IMR-90 (cell line): ENCODE measurements around the gene PRR18. TPM values are rescaled to one million over a fixed set of nuclear protein-coding genes. Genes with fewer than 3 reads are reported as not detected.

Source experiments
- ATAC-seq: fragments of 200-7000 bp; cut with Tn5 transposase; 2 replicates; pipeline ENCODE4 v1.9.1; 2020; ENCODE audit warnings: low read depth, mild to moderate bottlenecking, moderate library complexity
- BruUV-seq: library from RNA; stranded (reverse); fragments of 400-500 nt; replicated peaks from 2 replicates; lab custom pipeline; 2021; lab: Mats Ljungman, UMichigan
- CTCF ChIA-PET: fragments of 300-600 bp; formaldehyde crosslinking; extraction: SDS; loops from one replicate; lab custom pipeline; 2021; ENCODE audit warnings: antibody characterized with exemption; lab: Yijun Ruan, JAX
- POLR2A ChIA-PET: fragments of 300-600 bp; sonication (Branson Sonifier 250); formaldehyde crosslinking; loops from one replicate; lab custom pipeline; 2022; ENCODE audit warnings: antibody characterized with exemption; ENCODE audit not compliant: unreplicated experiment; lab: Charles Lee
- DNase-seq: peaks from one replicate; pipeline ENCODE4 v3.0.0; 2013
- H2AFZ ChIP-seq: replicated peaks from 2 replicates; pipeline ENCODE3; 2013; ENCODE audit warnings: low read length, mild to moderate bottlenecking; ENCODE audit not compliant: poor library complexity
- H2AK5ac ChIP-seq: 2 replicates; pipeline ENCODE4 v1.6.1; 2013; ENCODE audit warnings: low read depth, low read length, inconsistent platforms
- H2AK9ac ChIP-seq: replicated peaks from 2 replicates; pipeline ENCODE3; 2013; ENCODE audit warnings: mild to moderate bottlenecking, low read depth, low read length, moderate library complexity; ENCODE audit not compliant: poor library complexity
- H2BK120ac ChIP-seq: 2 replicates; pipeline ENCODE4 v1.6.1; 2013; ENCODE audit warnings: low read depth, low read length, inconsistent platforms
- H2BK15ac ChIP-seq: 3 replicates; pipeline ENCODE4 v1.6.1; 2013; ENCODE audit warnings: low read depth, low read length, inconsistent platforms
- H2BK20ac ChIP-seq: 2 replicates; pipeline ENCODE4 v1.6.1; 2013; ENCODE audit warnings: low read depth, mild to moderate bottlenecking, inconsistent platforms, low read length, moderate library complexity
- H2BK5ac ChIP-seq: 2 replicates; pipeline ENCODE4 v1.6.1; 2013; ENCODE audit warnings: mild to moderate bottlenecking, low read depth, low read length, inconsistent platforms; ENCODE audit not compliant: poor library complexity, severe bottlenecking
- H3K14ac ChIP-seq: replicated peaks from 2 replicates; pipeline ENCODE4 v1.6.1; 2013; ENCODE audit warnings: low read depth, low read length, inconsistent platforms
- H3K18ac ChIP-seq: 2 replicates; pipeline ENCODE4 v1.6.1; 2013; ENCODE audit warnings: low read depth, low read length, control low read depth
- H3K23ac ChIP-seq: 2 replicates; pipeline ENCODE4 v1.6.1; 2013; ENCODE audit warnings: low read depth, low read length, inconsistent platforms
- H3K27ac ChIP-seq: 2 replicates; pipeline ENCODE4 v1.5.1; 2013; ENCODE audit warnings: mild to moderate bottlenecking, control low read depth, low read length; ENCODE audit not compliant: insufficient read depth
- H3K27me3 ChIP-seq: 2 replicates; pipeline ENCODE4 v1.6.1; 2013; ENCODE audit warnings: low read length; ENCODE audit not compliant: control insufficient read depth, insufficient read depth
- H3K36me3 ChIP-seq: 2 replicates; pipeline ENCODE4 v1.6.1; 2013; ENCODE audit warnings: low read length, mixed read lengths; ENCODE audit not compliant: control insufficient read depth, insufficient read depth
- H3K4ac ChIP-seq: 2 replicates; pipeline ENCODE4 v1.6.1; 2013; ENCODE audit warnings: low read depth, low read length, inconsistent platforms
- H3K4me1 ChIP-seq: 2 replicates; pipeline ENCODE4 v1.6.1; 2013; ENCODE audit warnings: low read length, mixed read lengths; ENCODE audit not compliant: control insufficient read depth, insufficient read depth
- H3K4me2 ChIP-seq: 2 replicates; pipeline ENCODE4 v1.6.1; 2013; ENCODE audit warnings: low read depth, mild to moderate bottlenecking, control low read depth, low read length, moderate library complexity
- H3K4me3 ChIP-seq: 2 replicates; pipeline ENCODE4 v1.5.1; 2013; ENCODE audit warnings: low read depth, mild to moderate bottlenecking, control low read depth, low read length, moderate library complexity; ENCODE audit not compliant: insufficient read depth
- H3K56ac ChIP-seq: 2 replicates; pipeline ENCODE4 v1.6.1; 2013; ENCODE audit warnings: low read length, inconsistent platforms; ENCODE audit not compliant: insufficient read depth; ENCODE audit errors: extremely low read depth
- H3K79me1 ChIP-seq, 2 experiments: 2 replicates each; pipeline ENCODE4 v1.6.1; 2013; ENCODE audit warnings: low read length in 2 of 2, inconsistent platforms in 1 of 2, low read depth in 1 of 2
- H3K9ac ChIP-seq: 2 replicates; pipeline ENCODE4 v1.6.1; 2013; ENCODE audit warnings: low read depth, low read length, control low read depth
- H3K9me1 ChIP-seq: 2 replicates; pipeline ENCODE4 v1.6.1; 2013; ENCODE audit warnings: low read length, inconsistent platforms; ENCODE audit not compliant: insufficient read depth
- H3K9me3 ChIP-seq: 2 replicates; pipeline ENCODE4 v1.6.1; 2013; ENCODE audit warnings: low read length; ENCODE audit not compliant: control insufficient read depth, insufficient read depth
- H4K20me1 ChIP-seq: 2 replicates; pipeline ENCODE4 v1.6.1; 2013; ENCODE audit warnings: low read length, inconsistent platforms; ENCODE audit not compliant: insufficient read depth
- H4K5ac ChIP-seq: 2 replicates; pipeline ENCODE4 v1.6.1; 2013; ENCODE audit warnings: mild to moderate bottlenecking, low read depth, low read length, control low read depth
- H4K8ac ChIP-seq, 2 experiments: 2 replicates each; pipeline ENCODE4 v1.6.1; 2013; ENCODE audit warnings: low read depth in 2 of 2, low read length in 2 of 2, control low read depth in 1 of 2, inconsistent platforms in 1 of 2
- H4K91ac ChIP-seq: 2 replicates; pipeline ENCODE4 v1.6.1; 2013; ENCODE audit warnings: low read depth, low read length, inconsistent platforms; ENCODE audit not compliant: insufficient read depth
- BHLHE40 ChIP-seq: fragments of 150-350 bp; IDR thresholded peaks from 2 replicates; pipeline ENCODE4 v1.6.1; 2016; ENCODE audit warnings: mild to moderate bottlenecking, low read depth, low read length
- CEBPB ChIP-seq: IDR thresholded peaks from 2 replicates; pipeline ENCODE4 v1.6.1; 2012; ENCODE audit warnings: low read depth, low read length, improper control_type of control experiment
- CHD1 ChIP-seq: IDR thresholded peaks from 2 replicates; pipeline ENCODE4 v1.6.1; 2012; ENCODE audit warnings: low read depth, low read length, improper control_type of control experiment
- CTCF ChIP-seq: conservative IDR thresholded peaks from 2 replicates; pipeline ENCODE4 v1.5.1; 2012; ENCODE audit warnings: mild to moderate bottlenecking, low read depth, low read length, improper control_type of control experiment
- ELK1 ChIP-seq: fragments of 150-350 bp; IDR thresholded peaks from 2 replicates; pipeline ENCODE4 v1.6.1; 2016; ENCODE audit warnings: low read depth, mild to moderate bottlenecking, low read length, moderate library complexity, borderline replicate concordance
- FOS ChIP-seq: fragments of 150-350 bp; IDR thresholded peaks from 2 replicates; pipeline ENCODE4 v1.6.1; 2016; ENCODE audit warnings: low read depth, low read length
- MAFK ChIP-seq: IDR thresholded peaks from 2 replicates; pipeline ENCODE4 v1.6.1; 2012; ENCODE audit warnings: low read depth, low read length, improper control_type of control experiment
- MAZ ChIP-seq: IDR thresholded peaks from 2 replicates; pipeline ENCODE4 v1.6.1; 2012; ENCODE audit warnings: low read depth, mild to moderate bottlenecking, low read length, improper control_type of control experiment, moderate library complexity, borderline replicate concordance
- MXI1 ChIP-seq: IDR thresholded peaks from 2 replicates; pipeline ENCODE4 v1.6.1; 2012; ENCODE audit warnings: low read depth, mild to moderate bottlenecking, low read length, moderate library complexity, borderline replicate concordance
- NFE2L2 ChIP-seq: fragments of 150-350 bp; IDR thresholded peaks from 2 replicates; pipeline ENCODE4 v1.6.1; 2016; ENCODE audit warnings: low read depth, mild to moderate bottlenecking, low read length
- POLR2A ChIP-seq: IDR thresholded peaks from 2 replicates; pipeline ENCODE4 v1.6.1; 2012; ENCODE audit warnings: mild to moderate bottlenecking, low read depth, low read length
- RAD21 ChIP-seq: IDR thresholded peaks from 2 replicates; pipeline ENCODE4 v1.6.1; 2012; ENCODE audit warnings: low read length, improper control_type of control experiment
- RCOR1 ChIP-seq: IDR thresholded peaks from 2 replicates; pipeline ENCODE4 v1.6.1; 2012; ENCODE audit warnings: mild to moderate bottlenecking, low read length, improper control_type of control experiment; ENCODE audit not compliant: insufficient replicate concordance
- RFX5 ChIP-seq: IDR thresholded peaks from 2 replicates; pipeline ENCODE4 v1.8.0; 2012; ENCODE audit warnings: low read depth, mild to moderate bottlenecking, low read length, moderate library complexity
- SMC3 ChIP-seq: fragments of 150-350 bp; IDR thresholded peaks from 2 replicates; pipeline ENCODE4 v1.6.1; 2016; ENCODE audit warnings: low read depth, mild to moderate bottlenecking, antibody characterized with exemption, low read length, moderate library complexity
- USF2 ChIP-seq: fragments of 150-350 bp; IDR thresholded peaks from 2 replicates; pipeline ENCODE4 v1.6.1; 2017; ENCODE audit warnings: mild to moderate bottlenecking, antibody characterized with exemption, low read length, low read depth
- WGBS, 2 experiments: methylation state at CpG; one replicate each; pipeline versions ENCODE4 v1.1.5 to v1.1.7; 2013; ENCODE audit warnings: missing lambda C conversion rate in 2 of 2; ENCODE audit not compliant: insufficient read length in 1 of 2; ENCODE audit errors: extremely low coverage in 2 of 2; 5-methylcytosine and 5-hydroxymethylcytosine counted together
- dilution Hi-C: fragments of 300-500 bp; cut with HindIII; formaldehyde crosslinking; loops from one replicate; pipeline ENCODE4 v1.14.3; 2018; ENCODE audit warnings: low sequenced_read_pairs; ENCODE audit not compliant: unreplicated experiment
- in situ Hi-C: fragments of 300-500 bp; cut with MboI; formaldehyde crosslinking; loops from 3 replicates; pipeline ENCODE4 v1.14.3; 2019; ENCODE audit warnings: low sequenced_read_pairs, inconsistent platforms, mixed read lengths
- intact Hi-C: fragments of 100-400 bp; cut with micrococcal nuclease; formaldehyde crosslinking; loops from 2 replicates; pipeline ENCODE4 v1.10.0; 2022
- polyA plus RNA-seq, 3 experiments: library from polyadenylated mRNA; depleted of rRNA; stranded (reverse); fragments of >200 nt; gene quantifications; 2 replicates each; pipeline ENCODE4 v1.2.3, GENCODE V29; 2012; ENCODE audit warnings: low replicate concordance in 1 of 3
- total RNA-seq: library from RNA; depleted of rRNA; stranded (reverse); fragments of >200 nt; gene quantifications from 2 replicates; pipeline ENCODE4 v1.2.3, GENCODE V29; 2012

PRR18 gene
- total and polyA plus RNA-seq, 2 of the 4 experiments (the other 2 are of a cell fraction), result not detected

GRCh38 chr6:166318227-166318626 is 10.0 kb upstream of the PRR18 start:
- Histone ChIP-seq H3K4me2 (no peak overlapping the region), H2AK9ac (no peak overlapping the region), H2AFZ (no peak overlapping the region), H3K9ac (no peak overlapping the region), H3K79me1 (no peaks in the 10 kb centered on the region), H3K4me3 (no peak overlapping the region), H3K18ac (no peak overlapping the region), H3K27me3 (no peaks in the 10 kb centered on the region), H3K4me1 (no peaks in the 10 kb centered on the region), H2BK120ac (no peak overlapping the region), H3K36me3 (peaks cover 6% of the 10 kb centered on the region), H2BK20ac (no peak overlapping the region), H4K20me1 (0 out of 2 replicates have a peak, but pooled peaks cover 3% of the 10 kb centered on the region), H3K23ac (no peak overlapping the region), H3K4ac (no peak overlapping the region), H2AK5ac (no peak overlapping the region), H4K91ac (no peak overlapping the region), H3K9me1 (no peaks in the 10 kb centered on the region), H3K27ac (no peak overlapping the region), H4K8ac (no peak overlapping the region), H4K5ac (no peak overlapping the region), H3K9me3 (no peaks in the 10 kb centered on the region), H2BK5ac (no peak overlapping the region), H2BK15ac (no peak overlapping the region), H3K14ac (no peak overlapping the region), H3K56ac (no peak overlapping the region)
- DNase-seq (no peak), ATAC-seq (no peak)
- 80% methylated on average over 7 of the region's 14 CpGs; no CpG with 5 or more reads in 1 of the 2 experiments for WGBS, 2 experiments
- POLR2A ChIA-PET, result no interaction called here
- in situ Hi-C loops (no loop called here), intact Hi-C loops (no loop called here), dilution Hi-C loops (no loop called here)
- CTCF ChIA-PET, result no interaction called here
- no TSS peak for BruUV-seq
- no peak for TF ChIP-seq RAD21
- TF ChIP-seq MAFK, result no peak
- no peak for TF ChIP-seq USF2
- TF ChIP-seq MAZ, result no peak
- no peak for TF ChIP-seq CEBPB
- TF ChIP-seq MXI1, result no peak
- TF ChIP-seq ELK1, result no peak
- TF ChIP-seq RCOR1, result no peak
- no peak for TF ChIP-seq NFE2L2
- TF ChIP-seq FOS, result no peak
- TF ChIP-seq CHD1, result no peak
- no peak for TF ChIP-seq POLR2A
- no peak for TF ChIP-seq BHLHE40
- TF ChIP-seq CTCF, result no peak
- TF ChIP-seq RFX5, result no peak
- TF ChIP-seq SMC3, result no peak
